Sigmoid colon (tissue), 7 donors: Measurements from ENCODE around the gene TTC39A. TPM values are rescaled to one million over a fixed set of nuclear protein-coding genes. Genes with fewer than 3 reads are reported as not detected.
"Not testable (repeated sequence)": the region's sequence is repeated elsewhere in the genome, so short reads cannot be mapped to it uniquely, and the experiment has no call there.

ENCODE experiments used
- DNase-seq: peaks from one replicate; pipeline ENCODE4 v3.0.0-alpha.2; 2019
- H3K27ac ChIP-seq, 4 donors: fragments of 200-600 bp; sonication (generic); one replicate each; pipeline ENCODE4 v1.5.1; 2016 to 2019; ENCODE audit warnings: mild to moderate bottlenecking in 1 of 4
- H3K27me3 ChIP-seq, 3 donors: fragments of 200-600 bp; sonication (generic); one replicate each; pipeline ENCODE4 v1.5.1; 2019; ENCODE audit warnings: mild to moderate bottlenecking in 1 of 3
- H3K36me3 ChIP-seq, 4 donors: fragments of 200-600 bp; sonication (generic); one replicate each; pipeline ENCODE4 v1.5.1; 2016 to 2019
- H3K4me1 ChIP-seq, 4 donors: fragments of 200-600 bp; sonication (generic); one replicate each; pipeline ENCODE4 v1.5.1; 2017 to 2019
- H3K4me3 ChIP-seq, 4 donors: fragments of 200-600 bp; sonication (generic); one replicate each; pipeline ENCODE4 v1.5.1; 2017 to 2019; ENCODE audit warnings: mild to moderate bottlenecking in 2 of 4, moderate library complexity in 1 of 4
- H3K9me3 ChIP-seq, 4 donors: fragments of 200-600 bp in 3 of 4; sonication (generic) in 3 of 4; one replicate each; pipeline versions ENCODE4 v1.5.1 to v1.6.1; 2013 to 2019
- CTCF ChIP-seq, 4 experiments: fragments of 450-650 bp in 3 of 4; fragments of 200-600 bp in 1 of 4; IDR thresholded peaks; one replicate each; pipeline ENCODE4 v1.5.1; 2016 to 2019; ENCODE audit warnings: antibody characterized with exemption in 4 of 4, mild to moderate bottlenecking in 3 of 4, moderate library complexity in 2 of 4
- EP300 ChIP-seq, 4 donors: sonication (generic); formaldehyde crosslinking; IDR thresholded peaks; one replicate each; pipeline ENCODE4 v1.6.1; 2017; ENCODE audit warnings: antibody characterized with exemption in 4 of 4
- POLR2A ChIP-seq, 2 donors: fragments of 450-650 bp; IDR thresholded peaks; one replicate each; pipeline ENCODE4 v1.6.1; 2016; ENCODE audit warnings: antibody characterized with exemption in 2 of 2, mild to moderate bottlenecking in 2 of 2, moderate library complexity in 2 of 2
- POLR2AphosphoS5 ChIP-seq, 4 donors: sonication (generic); formaldehyde crosslinking; IDR thresholded peaks; one replicate each; pipeline ENCODE4 v1.6.1; 2017; ENCODE audit warnings: antibody characterized with exemption in 4 of 4
- WGBS, 2 donors: extraction: QIAGEN DNeasy Blood & Tissue Kit; methylation state at CpG; one replicate each; pipeline ENCODE4 v1.1.7; 2013; 5-methylcytosine and 5-hydroxymethylcytosine counted together
- intact Hi-C: fragments of 100-400 bp; cut with DNase I; formaldehyde crosslinking; loops from one replicate; pipeline ENCODE4 v1.15.1; 2023
- polyA plus RNA-seq, 3 donors: library from polyadenylated mRNA; stranded (reverse); fragments of 200-250 nt; gene quantifications; one replicate each; pipeline ENCODE4 v1.2.3, GENCODE V29; 2013
- total RNA-seq, 4 donors: library from RNA; depleted of rRNA; stranded (reverse); fragments of >200 nt; gene quantifications; one replicate each; pipeline ENCODE4 v1.1.0, GENCODE V29; 2016
- donor health status: healthy with polysubstance abuse.
- donor health status: Bipolar disorder and iron deficiency.
- donor health status: healthy.

The TTC39A gene
- total and polyA plus RNA-seq, 7 donors = under 0.01 to 71.7 (median 16.3) TPM; not detected in 1

GRCh38 chr1:51325391-51325790, 5.0 kb downstream of the TTC39A start:
- Histone ChIP-seq H3K27ac (no peak overlapping the region), H3K4me1 (peaks cover 0 to 6% (median 2%) of the 10 kb centered on the region in 4 donors), H3K4me3 (no peak overlapping the region), H3K9me3 (no peaks in the 10 kb centered on the region), H3K27me3 (peaks cover 0 to 6% (median 0%) of the 10 kb centered on the region in 3 donors), H3K36me3 (no peaks in the 10 kb centered on the region)
- no peak for DNase-seq
- intact Hi-C loops = no loop called here
- TF ChIP-seq POLR2A (IDR thresholded peaks at IDR 0.05) (no peak), EP300 (IDR thresholded peaks at IDR 0.05) (no peak), CTCF (IDR thresholded peaks at IDR 0.05) (no peak), POLR2AphosphoS5 (IDR thresholded peaks at IDR 0.05) (no peak)
- WGBS, 2 donors = 55 to 86% methylated on average over 1 of the region's 1 CpG

GRCh38 chr1:51325011-51325385, 5.4 kb downstream of the TTC39A start:
- H3K4me1 ChIP-seq, DNase-seq, H3K27me3 ChIP-seq, H3K9me3 ChIP-seq, intact Hi-C loops, H3K4me3 ChIP-seq, H3K27ac ChIP-seq, H3K36me3 ChIP-seq: not testable (repeated sequence)
- 81 to 89% methylated on average over 8 of the region's 8 CpGs for WGBS, 2 donors

GRCh38 chr1:51324251-51325010, 5.9 kb downstream of the TTC39A start:
- Histone ChIP-seq H3K4me1 (no peaks in the 10 kb centered on the region), H3K27me3 (no peaks in the 10 kb centered on the region), H3K4me3 (no peak overlapping the region), H3K9me3 (no peaks in the 10 kb centered on the region), H3K27ac (no peak overlapping the region), H3K36me3 (no peaks in the 10 kb centered on the region)
- WGBS, 2 donors = 93 to 96% methylated on average over 7 of the region's 7 CpGs
- TF ChIP-seq POLR2AphosphoS5 (IDR thresholded peaks at IDR 0.05) (no peak), CTCF (IDR thresholded peaks at IDR 0.05) (no peak), POLR2A (IDR thresholded peaks at IDR 0.05) (no peak), EP300 (IDR thresholded peaks at IDR 0.05) (no peak)
- no peak for DNase-seq
- intact Hi-C loops = no loop called here

- H3K27ac ChIP-seq = no peak overlapping the region
- no peak for TF ChIP-seq POLR2A (IDR thresholded peaks at IDR 0.05)
- TF ChIP-seq EP300 (IDR thresholded peaks at IDR 0.05) = no peak
- no peak for TF ChIP-seq POLR2AphosphoS5 (IDR thresholded peaks at IDR 0.05)
- no peak for TF ChIP-seq CTCF (IDR thresholded peaks at IDR 0.05)
- no peak for DNase-seq
- H3K27me3 ChIP-seq = no peaks in the 10 kb centered on the region
- H3K4me3 ChIP-seq = no peak overlapping the region
- no peaks in the 10 kb centered on the region for H3K9me3 ChIP-seq
- no peaks in the 10 kb centered on the region for H3K36me3 ChIP-seq
- intact Hi-C loops = no loop called here
- H3K4me1 ChIP-seq = no peaks in the 10 kb centered on the region
These were observed 6.6 kb downstream of the TTC39A start for GRCh38 chr1:51323778-51324177.

GRCh38 chr1:51322417-51323101, 7.8 kb downstream of the TTC39A start:
- no peak for DNase-seq
- 89 to 94% methylated on average over 4 of the region's 4 CpGs for whole genome bisulfite sequencing, 2 donors
- no peaks in the 10 kb centered on the region for H3K9me3 ChIP-seq
- no peak overlapping the region for H3K27ac ChIP-seq
- H3K27me3 ChIP-seq = no peaks in the 10 kb centered on the region
- H3K4me3 ChIP-seq = no peak overlapping the region
- H3K4me1 ChIP-seq = no peaks in the 10 kb centered on the region
- no peak for TF ChIP-seq POLR2A (IDR thresholded peaks at IDR 0.05)
- TF ChIP-seq EP300 (IDR thresholded peaks at IDR 0.05) = no peak
- TF ChIP-seq POLR2AphosphoS5 (IDR thresholded peaks at IDR 0.05) = no peak
- no peak for TF ChIP-seq CTCF (IDR thresholded peaks at IDR 0.05)
- intact Hi-C loops = no loop called here
- H3K36me3 ChIP-seq = no peaks in the 10 kb centered on the region
